ENCODE data around the gene KIRREL1. TPM values are rescaled to one million over a fixed set of nuclear protein-coding genes. Genes with fewer than 3 reads are reported as not detected.
"Not testable (repeated sequence)": the region's sequence is repeated elsewhere in the genome, so short reads cannot be mapped to it uniquely, and the experiment has no call there.

KIRREL1 gene
- total RNA-seq, 1 experiment from 2014 or later, result 42.6 TPM

- DNase-seq (ENCODE audit: low read depth), result no peak
Measured at GRCh38 chr1:158104891-158105290, 111.4 kb downstream of the KIRREL1 start.

- no peak for DNase-seq (ENCODE audit: low read depth)
Measured at GRCh38 chr1:158105352-158106095, 112.1 kb downstream of the KIRREL1 start.

- no peak for DNase-seq (ENCODE audit: low read depth)
Measured at GRCh38 chr1:158107916-158108315, 114.5 kb downstream of the KIRREL1 start.

GRCh38 chr1:158112994-158113758 is 119.7 kb downstream of the KIRREL1 start:
- DNase-seq (ENCODE audit: low read depth), result peak; percentile 70

- no peak for DNase-seq (ENCODE audit: low read depth)
Measured at GRCh38 chr1:158113759-158114127, 120.3 kb downstream of the KIRREL1 start.

- DNase-seq (ENCODE audit: low read depth), result no peak
Measured at GRCh38 chr1:158115126-158115525, 121.7 kb downstream of the KIRREL1 start.

- DNase-seq (ENCODE audit: low read depth), result no peak
Measured at GRCh38 chr1:158116311-158117167, 123.1 kb downstream of the KIRREL1 start.

GRCh38 chr1:158117854-158118704 is 124.6 kb downstream of the KIRREL1 start:
- DNase-seq (ENCODE audit: low read depth), result peak; percentile 69

- DNase-seq (ENCODE audit: low read depth), result no peak
Measured at GRCh38 chr1:158118713-158119402, 125.4 kb downstream of the KIRREL1 start.

GRCh38 chr1:158119976-158120653 is 126.7 kb downstream of the KIRREL1 start:
- DNase-seq (ENCODE audit: low read depth), result no peak

- DNase-seq (ENCODE audit: low read depth), result peak; percentile 66
Measured at GRCh38 chr1:158121604-158122254, 128.3 kb downstream of the KIRREL1 start.

GRCh38 chr1:158122833-158123388 is 129.5 kb downstream of the KIRREL1 start:
- DNase-seq (ENCODE audit: low read depth), result no peak

- peak; percentile 75 for DNase-seq (ENCODE audit: low read depth)
Measured at GRCh38 chr1:158124034-158124433, 130.6 kb downstream of the KIRREL1 start.

GRCh38 chr1:158124999-158125398 is 131.6 kb downstream of the KIRREL1 start:
- DNase-seq (ENCODE audit: low read depth), result peak; percentile 93

GRCh38 chr1:158126425-158126824 is 133.0 kb downstream of the KIRREL1 start:
- DNase-seq (ENCODE audit: low read depth), result no peak

GRCh38 chr1:158128531-158128930 is 135.1 kb downstream of the KIRREL1 start:
- DNase-seq (ENCODE audit: low read depth), result not testable (repeated sequence)

- no peak for DNase-seq (ENCODE audit: low read depth)
Measured at GRCh38 chr1:158131217-158131616, 137.8 kb downstream of the KIRREL1 start.

GRCh38 chr1:158140764-158141192 is 147.3 kb downstream of the KIRREL1 start:
- DNase-seq (ENCODE audit: low read depth), result no peak

GRCh38 chr1:158145173-158145719 is 151.8 kb downstream of the KIRREL1 start:
- peak; percentile 55 for DNase-seq (ENCODE audit: low read depth)

All from Daoy (cell line).